Activated CD4-positive, alpha-beta memory T cell treated with anti-CD3 and anti-CD28 coated beads, Interleukin-2, amount 10 ng/mL, durations not matched to agents 7 days and 5 days (primary cell): ENCODE data around the gene OTOS. TPM values are rescaled to one million over a fixed set of nuclear protein-coding genes. Genes with fewer than 3 reads are reported as not detected.

ENCODE experiments used
- CTCF ChIA-PET: fragments of 350-600 bp; sonication (Branson Sonifier 250); formaldehyde crosslinking; loops from one replicate; lab custom pipeline; 2021; ENCODE audit warnings: antibody characterized with exemption, inconsistent platforms; lab: Charles Lee
- POLR2A ChIA-PET: fragments of 350-600 bp; sonication (Branson Sonifier 250); formaldehyde crosslinking; loops from one replicate; lab custom pipeline; 2021; ENCODE audit warnings: antibody characterized with exemption; lab: Charles Lee
- DNase-seq: peaks from one replicate; pipeline ENCODE4 v3.0.0-alpha.2; 2020
- H3K27ac Mint-ChIP-seq: one replicate; pipeline ENCODE4 v1.8.0; 2021; ENCODE audit warnings: mild to moderate bottlenecking, mixed read lengths
- H3K27me3 Mint-ChIP-seq: one replicate; pipeline ENCODE4 v1.8.0; 2021; ENCODE audit warnings: mixed read lengths
- H3K36me3 Mint-ChIP-seq: one replicate; pipeline ENCODE4 v1.8.0; 2021; ENCODE audit warnings: low read depth, mixed read lengths
- H3K4me1 Mint-ChIP-seq: one replicate; pipeline ENCODE4 v1.8.0; 2021; ENCODE audit warnings: mixed read lengths
- H3K4me3 Mint-ChIP-seq: one replicate; pipeline ENCODE4 v1.8.0; 2021; ENCODE audit warnings: mild to moderate bottlenecking, mixed read lengths
- H3K9me3 Mint-ChIP-seq: one replicate; pipeline ENCODE4 v1.8.0; 2021; ENCODE audit warnings: mixed read lengths
- total RNA-seq, 2 experiments: library from RNA; stranded (reverse); gene quantifications; one replicate each; pipeline ENCODE4 v1.2.3, GENCODE V29; 2021

OTOS gene
- total RNA-seq, 2 experiments from 2014 or later: not detected

GRCh38 chr2:240174496-240174895 is 34.0 kb upstream of the OTOS start:
- ChIA-PET CTCF (no interaction called here), POLR2A (no interaction called here)
- Mint-ChIP-seq H3K27me3 (peaks cover 20% of the 10 kb centered on the region), H3K4me1 (no peaks in the 10 kb centered on the region), H3K9me3 (no peaks in the 10 kb centered on the region), H3K27ac (no peak overlapping the region), H3K36me3 (no peaks in the 10 kb centered on the region), H3K4me3 (no peak overlapping the region)
- DNase-seq: no peak

- ChIA-PET POLR2A (no interaction called here), CTCF (no interaction called here)
- no peaks in the 10 kb centered on the region for H3K4me1 Mint-ChIP-seq
- DNase-seq: no peak
- H3K9me3 Mint-ChIP-seq: no peaks in the 10 kb centered on the region
- no peaks in the 10 kb centered on the region for H3K36me3 Mint-ChIP-seq
- H3K27me3 Mint-ChIP-seq: peaks cover 14% of the 10 kb centered on the region
- H3K27ac Mint-ChIP-seq: no peak overlapping the region
- H3K4me3 Mint-ChIP-seq: no peak overlapping the region
These were observed 31.8 kb upstream of the OTOS start for GRCh38 chr2:240172071-240172895.

- POLR2A ChIA-PET: no interaction called here
- CTCF ChIA-PET: no interaction called here
These were observed 30.4 kb upstream of the OTOS start for GRCh38 chr2:240170883-240171282.

GRCh38 chr2:240170354-240170735 is 29.9 kb upstream of the OTOS start:
- peaks cover 6% of the 10 kb centered on the region for H3K27me3 Mint-ChIP-seq
- no peak overlapping the region for H3K27ac Mint-ChIP-seq
- DNase-seq: no peak
- no peaks in the 10 kb centered on the region for H3K36me3 Mint-ChIP-seq
- ChIA-PET POLR2A (no interaction called here), CTCF (no interaction called here)
- H3K4me1 Mint-ChIP-seq: no peaks in the 10 kb centered on the region
- H3K9me3 Mint-ChIP-seq: no peaks in the 10 kb centered on the region
- H3K4me3 Mint-ChIP-seq: no peak overlapping the region

More at GRCh38 chr2:240170883-240171282, 30.4 kb upstream of the OTOS start:
- H3K27ac Mint-ChIP-seq: no peak overlapping the region
- H3K9me3 Mint-ChIP-seq: no peaks in the 10 kb centered on the region
- no peaks in the 10 kb centered on the region for H3K4me1 Mint-ChIP-seq
- no peak for DNase-seq
- peaks cover 6% of the 10 kb centered on the region for H3K27me3 Mint-ChIP-seq
- no peak overlapping the region for H3K4me3 Mint-ChIP-seq
- no peaks in the 10 kb centered on the region for H3K36me3 Mint-ChIP-seq

- POLR2A ChIA-PET: no interaction called here
- DNase-seq: no peak
- no peak overlapping the region for H3K4me3 Mint-ChIP-seq
- H3K4me1 Mint-ChIP-seq: no peaks in the 10 kb centered on the region
- no peaks in the 10 kb centered on the region for H3K36me3 Mint-ChIP-seq
- CTCF ChIA-PET: no interaction called here
- H3K9me3 Mint-ChIP-seq: no peaks in the 10 kb centered on the region
- peaks cover 6% of the 10 kb centered on the region for H3K27me3 Mint-ChIP-seq
- H3K27ac Mint-ChIP-seq: no peak overlapping the region
These were observed 29.3 kb upstream of the OTOS start for GRCh38 chr2:240169486-240170353.

- Mint-ChIP-seq H3K27me3 (peaks cover 6% of the 10 kb centered on the region), H3K4me3 (no peak overlapping the region), H3K4me1 (no peaks in the 10 kb centered on the region), H3K36me3 (no peaks in the 10 kb centered on the region), H3K27ac (no peak overlapping the region), H3K9me3 (peaks cover 8% of the 10 kb centered on the region)
- POLR2A ChIA-PET: no interaction called here
- no peak for DNase-seq
- CTCF ChIA-PET: no interaction called here
These were observed 28.3 kb upstream of the OTOS start for GRCh38 chr2:240168546-240169361.

- ChIA-PET CTCF (no interaction called here), POLR2A (no interaction called here)
- no peaks in the 10 kb centered on the region for H3K4me1 Mint-ChIP-seq
- H3K27ac Mint-ChIP-seq: no peak overlapping the region
- no peak for DNase-seq
- no peak overlapping the region for H3K4me3 Mint-ChIP-seq
- H3K36me3 Mint-ChIP-seq: no peaks in the 10 kb centered on the region
- H3K9me3 Mint-ChIP-seq: peaks cover 8% of the 10 kb centered on the region
- H3K27me3 Mint-ChIP-seq: peaks cover 3% of the 10 kb centered on the region
These were observed 27.6 kb upstream of the OTOS start for GRCh38 chr2:240168041-240168440.

- no peaks in the 10 kb centered on the region for H3K36me3 Mint-ChIP-seq
- no peak overlapping the region for H3K4me3 Mint-ChIP-seq
- DNase-seq: no peak
- peaks cover 8% of the 10 kb centered on the region for H3K9me3 Mint-ChIP-seq
- CTCF ChIA-PET: no interaction called here
- H3K27me3 Mint-ChIP-seq: peaks cover under 1% of the 10 kb centered on the region
- no peaks in the 10 kb centered on the region for H3K4me1 Mint-ChIP-seq
- POLR2A ChIA-PET: no interaction called here
- H3K27ac Mint-ChIP-seq: no peak overlapping the region
These were observed 27.1 kb upstream of the OTOS start for GRCh38 chr2:240167588-240167880.

GRCh38 chr2:240166761-240167587 is 26.5 kb upstream of the OTOS start:
- POLR2A ChIA-PET: no interaction called here
- Mint-ChIP-seq H3K9me3 (peaks cover 8% of the 10 kb centered on the region), H3K4me3 (no peak overlapping the region), H3K36me3 (no peaks in the 10 kb centered on the region), H3K27ac (no peak overlapping the region), H3K4me1 (no peaks in the 10 kb centered on the region), H3K27me3 (no peaks in the 10 kb centered on the region)
- DNase-seq: no peak
- CTCF ChIA-PET: no interaction called here

- no peak overlapping the region for H3K4me3 Mint-ChIP-seq
These were observed 25.7 kb upstream of the OTOS start for GRCh38 chr2:240166191-240166590.

GRCh38 chr2:240165661-240166060 is 25.2 kb upstream of the OTOS start:
- ChIA-PET CTCF (no interaction called here), POLR2A (no interaction called here)
- no peaks in the 10 kb centered on the region for H3K4me1 Mint-ChIP-seq
- no peaks in the 10 kb centered on the region for H3K36me3 Mint-ChIP-seq
- DNase-seq: no peak
- H3K27ac Mint-ChIP-seq: no peak overlapping the region
- no peaks in the 10 kb centered on the region for H3K27me3 Mint-ChIP-seq
- H3K9me3 Mint-ChIP-seq: peaks cover 8% of the 10 kb centered on the region
- no peak overlapping the region for H3K4me3 Mint-ChIP-seq

More at GRCh38 chr2:240166191-240166590, 25.7 kb upstream of the OTOS start:
- Mint-ChIP-seq H3K9me3 (peaks cover 8% of the 10 kb centered on the region), H3K27ac (no peak overlapping the region), H3K27me3 (no peaks in the 10 kb centered on the region), H3K4me1 (no peaks in the 10 kb centered on the region), H3K36me3 (no peaks in the 10 kb centered on the region)
- DNase-seq: no peak
- POLR2A ChIA-PET: no interaction called here
- CTCF ChIA-PET: no interaction called here

GRCh38 chr2:240165034-240165433 is 24.6 kb upstream of the OTOS start:
- H3K27me3 Mint-ChIP-seq: no peaks in the 10 kb centered on the region
- H3K4me1 Mint-ChIP-seq: no peaks in the 10 kb centered on the region
- no peaks in the 10 kb centered on the region for H3K36me3 Mint-ChIP-seq
- peaks cover 8% of the 10 kb centered on the region for H3K9me3 Mint-ChIP-seq
- H3K4me3 Mint-ChIP-seq: no peak overlapping the region
- ChIA-PET CTCF (no interaction called here), POLR2A (no interaction called here)
- DNase-seq: no peak
- no peak overlapping the region for H3K27ac Mint-ChIP-seq
